Stimulated activated CD8-positive, alpha-beta memory T cell treated with anti-CD3 and anti-CD28 coated beads, Interleukin-12 subunit alpha, Interleukin-12 subunit beta, amount 100 ng/mL, for 24 hours (primary cell): Measurements from ENCODE around the gene IL4R.
A peak's percentile ranks its signal among the peaks of the same experiment; 100 is the strongest.

Experiments used
- DNase-seq: peaks from one replicate; pipeline ENCODE4 v3.0.0-alpha.2; 2020; ENCODE audit errors: extremely low read depth

Gene IL4R

GRCh38 chr16:27356794-27357193 is 43.0 kb downstream of the IL4R start:
- DNase-seq = no peak

DNA sequence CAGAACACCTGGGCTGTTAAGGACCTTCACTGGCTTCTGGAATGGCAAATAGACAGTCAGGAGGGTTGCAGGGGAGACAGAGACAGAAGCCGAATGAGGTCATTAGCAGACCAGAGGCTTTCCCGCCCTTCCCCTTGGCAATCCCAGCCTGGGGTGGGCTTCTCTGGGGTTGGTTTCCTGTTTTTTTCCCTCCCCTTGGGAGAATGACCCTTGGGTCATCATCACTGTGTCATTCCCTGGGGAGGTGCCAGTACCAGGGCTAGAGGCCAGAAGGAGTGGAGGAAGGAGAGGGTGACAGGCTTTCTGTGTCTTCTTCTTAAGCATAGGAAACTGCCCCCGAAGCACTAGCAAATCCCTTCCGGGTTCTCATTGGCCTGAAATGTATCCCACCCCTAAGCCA is 45.3 kb downstream of the IL4R start:
- no peak for DNase-seq

GRCh38 chr16:27359615-27360014 is 45.8 kb downstream of the IL4R start:
- DNase-seq = no peak

DNA sequence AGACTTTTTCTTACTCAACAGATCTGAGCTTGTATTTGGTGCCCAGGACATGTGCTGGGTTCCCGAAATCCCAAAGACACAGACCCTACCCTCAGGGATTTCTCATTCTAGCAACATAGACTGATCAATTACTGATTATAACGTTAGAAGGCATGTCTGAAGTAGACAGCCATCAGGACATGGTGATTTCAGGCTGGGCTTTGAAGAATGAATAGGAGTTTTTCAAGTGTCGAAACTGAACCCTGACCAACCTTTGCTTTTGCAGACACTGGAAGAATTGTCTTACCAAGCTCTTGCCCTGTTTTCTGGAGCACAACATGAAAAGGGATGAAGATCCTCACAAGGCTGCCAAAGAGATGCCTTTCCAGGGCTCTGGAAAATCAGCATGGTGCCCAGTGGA is 48.2 kb downstream of the IL4R start:
- DNase-seq = no peak

- DNase-seq = no peak
Observed at GRCh38 chr16:27362570-27363245, 48.9 kb downstream of the IL4R start.

- DNase-seq = no peak
Observed at GRCh38 chr16:27363246-27363632, 49.5 kb downstream of the IL4R start.

DNA sequence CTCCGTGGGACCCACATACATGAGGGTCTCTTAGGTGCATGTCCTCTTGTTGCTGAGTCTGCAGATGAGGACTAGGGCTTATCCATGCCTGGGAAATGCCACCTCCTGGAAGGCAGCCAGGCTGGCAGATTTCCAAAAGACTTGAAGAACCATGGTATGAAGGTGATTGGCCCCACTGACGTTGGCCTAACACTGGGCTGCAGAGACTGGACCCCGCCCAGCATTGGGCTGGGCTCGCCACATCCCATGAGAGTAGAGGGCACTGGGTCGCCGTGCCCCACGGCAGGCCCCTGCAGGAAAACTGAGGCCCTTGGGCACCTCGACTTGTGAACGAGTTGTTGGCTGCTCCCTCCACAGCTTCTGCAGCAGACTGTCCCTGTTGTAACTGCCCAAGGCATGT is 50.0 kb downstream of the IL4R start:
- DNase-seq = no peak

DNA sequence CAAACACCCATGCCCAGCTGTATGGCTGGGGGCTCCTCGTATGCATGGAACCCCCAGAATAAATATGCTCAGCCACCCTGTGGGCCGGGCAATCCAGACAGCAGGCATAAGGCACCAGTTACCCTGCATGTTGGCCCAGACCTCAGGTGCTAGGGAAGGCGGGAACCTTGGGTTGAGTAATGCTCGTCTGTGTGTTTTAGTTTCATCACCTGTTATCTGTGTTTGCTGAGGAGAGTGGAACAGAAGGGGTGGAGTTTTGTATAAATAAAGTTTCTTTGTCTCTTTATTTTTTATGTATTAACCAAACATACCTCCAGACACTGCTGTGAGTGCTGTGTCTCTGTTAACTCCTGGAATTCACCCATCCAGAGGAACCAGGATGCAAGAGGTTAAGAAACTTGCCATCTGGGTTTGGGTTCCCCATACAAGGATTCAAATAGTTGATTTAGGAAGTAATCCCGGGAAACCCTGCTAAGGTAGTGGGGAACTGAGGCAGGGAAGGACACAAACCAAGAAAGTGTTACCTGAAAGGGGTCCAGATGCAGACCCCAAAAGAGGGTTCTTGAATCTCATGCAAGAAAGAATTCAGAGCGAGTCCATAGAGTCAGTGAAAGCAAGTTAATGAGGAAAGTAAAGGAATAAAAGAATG is 50.8 kb downstream of the IL4R start:
- DNase-seq = no peak

DNA sequence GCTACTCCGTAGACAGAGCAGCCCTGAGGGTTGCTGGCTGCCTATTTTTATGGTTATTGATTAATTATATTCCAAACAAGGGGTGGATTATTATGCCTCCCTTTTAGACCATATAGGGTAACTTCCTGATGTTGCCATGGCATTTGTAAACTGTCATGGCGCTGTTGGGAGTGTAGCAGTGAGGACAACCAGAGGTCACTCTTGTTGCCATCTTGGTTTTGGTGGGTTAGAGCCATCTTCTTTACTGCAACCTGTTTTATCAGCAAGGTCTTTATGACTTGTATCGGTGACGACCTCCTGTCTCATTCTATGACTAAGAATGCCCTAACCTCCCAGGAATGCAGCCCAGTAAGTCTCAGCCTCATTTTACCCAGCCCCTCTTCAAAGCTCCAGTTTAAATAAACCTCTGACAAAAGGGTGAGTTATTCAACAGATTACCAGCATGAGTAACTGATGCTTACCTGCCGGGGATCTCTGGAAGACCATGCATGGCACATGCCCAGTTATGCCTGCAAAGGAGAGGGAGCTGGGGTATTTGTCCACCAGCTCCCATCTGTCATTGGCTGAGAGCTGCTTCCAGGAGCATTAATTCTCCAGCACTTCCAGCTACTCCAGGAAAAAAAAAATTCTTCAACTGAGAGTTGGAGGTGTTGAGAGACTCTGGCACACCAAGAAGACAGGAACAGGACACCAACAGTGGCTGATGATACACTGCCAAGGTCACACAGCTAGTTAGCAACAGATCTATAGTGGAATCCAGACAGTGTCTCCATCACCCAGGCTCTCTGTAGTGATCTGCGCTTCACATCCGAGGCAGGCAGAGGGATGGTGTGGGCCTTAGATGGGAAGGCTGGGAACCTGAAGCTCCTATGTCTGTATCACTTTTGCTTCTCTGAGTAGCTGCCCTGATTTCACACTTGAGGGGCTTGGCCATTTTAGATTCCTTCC is 51.6 kb downstream of the IL4R start:
- no peak for DNase-seq

DNA sequence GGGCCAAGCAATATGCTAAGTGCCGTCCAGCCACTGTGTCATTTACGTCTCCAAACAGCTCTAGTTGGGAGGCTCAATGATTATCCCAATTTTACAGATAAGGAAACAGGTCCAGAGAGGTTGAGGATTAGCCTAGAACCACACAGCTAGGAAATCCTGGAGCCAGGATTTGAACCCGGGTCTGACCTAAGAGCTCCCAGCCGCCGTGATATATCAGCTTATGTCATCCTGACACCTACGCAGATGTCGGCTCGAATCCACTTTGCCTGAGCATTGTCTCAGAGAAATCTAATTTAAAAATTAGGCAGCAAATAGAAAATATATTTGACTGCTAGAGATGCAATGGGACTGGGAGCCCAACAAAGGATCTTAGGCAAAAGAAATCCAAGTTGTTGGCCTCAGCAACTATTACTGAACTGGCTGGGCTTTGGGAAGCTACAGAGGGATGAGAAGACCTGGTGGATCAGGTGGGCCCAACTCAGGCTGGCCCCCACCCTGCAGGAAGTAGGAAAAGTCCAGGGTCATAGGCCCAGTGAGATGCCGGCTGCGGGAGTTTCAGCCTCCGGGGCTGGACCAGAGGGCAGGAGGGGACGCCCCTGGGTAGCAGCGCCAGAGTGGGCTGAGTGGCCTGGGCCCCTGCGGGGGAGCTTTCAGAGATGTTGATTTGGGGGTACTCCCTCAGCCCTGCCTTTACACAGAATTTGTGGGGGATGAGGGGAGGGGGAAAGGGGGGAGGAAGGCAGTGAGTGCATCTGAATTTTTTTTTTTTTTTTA is 53.1 kb downstream of the IL4R start:
- no peak for DNase-seq

- peak; percentile 79 for DNase-seq
Observed at GRCh38 chr16:27367461-27368357, 53.9 kb downstream of the IL4R start.

DNA sequence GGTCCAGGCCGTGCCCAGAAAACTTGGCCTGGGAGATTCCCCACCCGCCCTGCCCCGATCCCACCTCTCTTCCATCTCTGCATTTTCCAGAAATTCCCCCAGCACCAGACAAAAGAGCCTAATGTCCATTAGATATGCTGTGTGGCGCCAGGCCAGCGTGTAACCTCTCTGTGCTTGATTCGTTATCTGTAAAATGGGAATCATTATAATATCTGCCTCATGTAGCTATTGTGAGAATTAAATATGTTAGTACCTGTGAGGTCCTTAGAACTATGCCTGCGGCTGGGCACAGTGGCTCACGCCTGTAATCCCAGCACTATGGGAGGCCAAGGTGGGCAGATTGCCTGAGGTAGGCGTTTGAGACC is 54.6 kb downstream of the IL4R start:
- DNase-seq = no peak

GRCh38 chr16:27369806-27370205 is 56.0 kb downstream of the IL4R start:
- DNase-seq = no peak

DNA sequence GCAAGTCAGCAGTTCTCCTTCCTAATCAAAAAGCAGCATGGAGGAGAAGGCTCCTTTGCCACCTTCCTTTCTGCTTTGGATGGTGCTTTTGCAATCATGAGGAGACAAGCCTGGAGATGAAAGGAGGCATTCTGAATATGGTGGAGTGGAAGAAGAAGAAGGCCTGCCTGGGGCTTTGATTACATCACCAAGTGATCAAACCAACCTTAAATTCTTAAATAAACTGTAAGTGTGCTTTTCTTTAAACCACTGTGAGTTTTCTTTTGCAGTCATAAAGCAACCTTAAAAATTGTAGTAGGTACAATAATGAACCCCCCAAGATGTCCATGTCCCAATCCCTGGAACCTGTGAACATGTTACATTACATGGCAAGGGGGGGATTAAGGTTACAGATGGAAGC is 56.5 kb downstream of the IL4R start:
- no peak for DNase-seq

- DNase-seq = no peak
Observed at GRCh38 chr16:27373312-27373711, 59.5 kb downstream of the IL4R start.

GRCh38 chr16:27374221-27374803 is 60.5 kb downstream of the IL4R start:
- DNase-seq = no peak

- no peak for DNase-seq
Observed at GRCh38 chr16:27374804-27375425, 61.1 kb downstream of the IL4R start.

DNA sequence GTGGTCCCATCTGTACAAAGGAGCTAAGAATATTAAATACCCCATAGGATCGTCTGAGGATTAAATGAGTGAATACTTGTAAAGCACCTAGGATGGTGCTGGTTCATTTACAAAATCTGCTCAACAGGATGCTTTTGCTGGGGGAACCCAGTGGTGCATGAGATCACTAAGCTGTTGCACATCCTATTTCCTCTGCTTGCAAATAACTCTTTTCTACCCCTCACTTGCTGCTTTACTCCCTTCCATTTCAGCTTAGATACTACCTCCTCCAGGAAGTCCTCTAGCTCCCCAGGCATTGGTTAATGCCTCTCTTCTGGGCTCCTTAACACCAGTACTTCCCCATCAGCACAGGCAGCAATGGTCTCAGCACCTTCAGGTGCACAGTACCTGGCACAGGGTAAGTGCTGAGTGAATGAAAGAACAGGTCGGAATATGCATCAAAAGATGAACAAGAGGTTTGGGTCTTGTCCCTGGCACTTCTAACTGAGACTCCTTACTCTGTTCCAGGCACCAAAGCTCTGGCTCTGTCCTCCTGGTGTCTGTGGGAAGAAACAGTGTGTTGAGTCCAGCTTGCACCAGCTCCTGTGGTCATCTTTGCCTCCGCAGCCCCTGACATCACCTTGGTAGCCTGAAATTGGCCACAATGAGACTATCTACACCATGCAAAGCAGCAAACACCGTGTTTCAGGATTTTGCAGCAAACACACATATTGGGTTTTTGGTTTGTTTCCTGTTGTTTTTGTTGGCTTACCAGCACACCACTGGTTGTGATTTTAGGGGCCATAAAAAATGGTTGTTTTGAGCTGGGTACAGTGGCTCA is 64.1 kb downstream of the IL4R start:
- DNase-seq = no peak

- DNase-seq = no peak
Observed at GRCh38 chr16:27378871-27379481, 65.2 kb downstream of the IL4R start.
